ENCODE results near the gene GPC4.
"Not testable (repeated sequence)": the region's sequence is repeated elsewhere in the genome, so short reads cannot be mapped to it uniquely, and the experiment has no call there.

The GPC4 gene

DNA sequence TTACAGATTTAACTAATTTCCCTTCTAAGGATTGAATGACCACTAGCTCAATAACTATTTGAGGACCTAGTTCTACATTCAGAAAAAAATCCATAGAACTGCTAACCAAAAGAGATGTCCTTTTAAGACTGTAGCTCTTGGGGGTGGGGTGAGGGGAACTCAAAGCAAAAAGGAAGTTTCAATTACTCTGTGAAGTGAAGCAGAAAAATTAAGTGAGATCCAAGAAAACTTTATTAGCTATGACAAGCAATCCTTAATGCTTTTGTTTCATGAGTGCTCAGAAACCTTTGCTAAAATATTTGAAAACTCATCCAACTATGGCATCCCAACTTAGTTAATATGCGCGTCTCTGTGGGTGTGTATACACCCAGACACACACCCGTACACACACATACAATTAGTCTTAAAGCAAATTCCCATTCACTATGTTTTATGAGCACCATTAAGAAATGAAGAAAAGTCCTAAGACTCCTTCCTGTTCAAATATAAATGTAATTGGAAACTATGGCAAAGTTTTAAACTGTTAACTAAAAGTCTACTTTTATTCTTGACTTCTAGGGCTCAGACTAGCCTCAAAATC, 44.5 kb downstream of the GPC4 start:
- in situ Hi-C loops (cut with MboI; ENCODE audit: low sequenced_read_pairs): no loop called here

DNA sequence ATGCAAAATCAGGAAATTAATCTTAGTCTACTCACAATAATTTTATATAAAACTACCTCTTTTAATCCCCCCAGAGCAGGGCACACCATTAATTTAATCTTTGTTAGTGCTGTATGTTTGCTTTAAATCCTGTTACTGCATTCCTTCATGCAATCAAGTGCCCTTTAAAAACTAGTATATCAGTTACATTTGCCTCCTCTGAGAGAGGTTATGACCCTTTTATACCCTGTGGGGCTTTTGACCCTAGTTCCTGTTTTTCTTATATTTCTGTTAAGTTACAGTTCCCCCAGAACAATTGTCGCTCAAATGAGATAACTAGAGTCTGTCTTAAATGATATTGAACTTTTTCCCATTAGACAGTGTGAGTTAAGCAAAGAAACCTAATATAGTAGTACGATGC, 46.2 kb downstream of the GPC4 start:
- in situ Hi-C loops (cut with MboI; ENCODE audit: low sequenced_read_pairs): no loop called here

DNA sequence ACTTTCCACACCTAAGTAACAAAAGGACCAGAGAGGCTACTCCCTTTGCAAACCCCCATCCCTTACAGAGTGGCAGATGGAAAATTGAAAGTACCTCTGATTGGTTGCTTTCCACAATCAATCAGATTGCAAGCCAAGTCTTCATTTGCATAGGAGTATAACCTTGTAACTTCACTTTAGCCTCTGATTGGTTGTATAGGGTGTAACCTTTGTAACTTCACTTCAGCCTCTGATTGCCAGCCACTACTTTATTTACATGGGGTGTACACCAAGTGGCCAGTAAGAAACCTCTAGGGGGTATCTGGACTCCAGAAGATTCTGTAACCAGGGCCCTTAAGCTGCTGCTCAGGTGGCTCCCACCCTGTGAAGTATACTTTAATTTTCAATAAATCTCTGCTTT, 48.6 kb downstream of the GPC4 start:
- in situ Hi-C loops (cut with MboI; ENCODE audit: low sequenced_read_pairs): no loop called here

DNA sequence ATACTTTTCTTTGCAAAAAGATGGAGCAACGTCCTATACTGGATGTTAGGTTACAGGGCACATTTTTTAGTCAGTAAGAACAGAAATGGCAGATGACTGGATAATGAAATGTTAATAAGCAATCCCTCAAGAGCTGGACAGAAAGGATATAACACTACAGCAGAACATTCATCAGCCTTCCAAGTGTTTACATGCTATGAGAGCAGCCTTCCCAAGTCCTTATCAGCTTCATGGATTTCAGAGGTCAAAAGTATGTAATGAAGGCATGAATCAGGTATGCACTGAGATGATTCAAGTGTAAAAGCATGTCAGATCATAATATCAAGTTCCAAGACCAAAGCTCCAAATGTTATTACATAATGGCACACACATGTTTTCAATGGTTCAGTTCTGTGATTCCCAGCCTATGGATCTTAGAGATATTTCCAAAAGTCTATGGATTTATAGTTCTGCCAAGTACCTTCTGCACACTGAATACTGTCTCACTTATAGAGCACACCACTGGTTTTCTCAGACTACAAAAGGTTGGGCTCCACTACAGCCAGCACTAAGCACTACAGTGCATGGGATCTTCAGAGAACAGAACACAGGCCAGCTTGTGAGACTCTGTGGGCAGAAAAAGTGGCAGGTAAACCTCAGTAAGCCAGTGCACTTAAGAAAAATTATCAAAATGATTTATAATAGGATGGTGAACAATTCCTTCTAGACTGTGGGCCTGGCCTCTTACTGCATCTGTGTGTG, 49.2 kb downstream of the GPC4 start:
- in situ Hi-C loops (cut with MboI; ENCODE audit: low sequenced_read_pairs): no loop called here

DNA sequence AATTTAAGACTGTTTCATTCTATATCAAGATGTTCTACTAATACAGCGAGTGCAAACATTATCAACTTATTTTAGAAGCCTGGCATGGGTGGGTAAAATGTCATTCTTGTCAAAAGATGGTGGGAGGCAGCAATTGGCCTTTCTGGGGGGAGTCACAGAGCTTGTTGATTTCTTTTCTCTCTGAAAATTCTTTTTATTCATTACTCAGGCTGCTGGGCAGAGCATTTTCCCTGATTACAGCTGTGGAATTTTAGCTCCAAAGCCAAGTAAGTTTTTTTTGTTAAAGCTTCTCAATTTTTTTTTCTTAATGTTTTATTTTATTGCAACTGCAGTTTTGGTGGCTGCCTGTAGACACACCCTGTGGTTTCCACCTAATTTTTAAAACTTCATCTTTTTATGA, 50.4 kb downstream of the GPC4 start:
- in situ Hi-C loops (cut with MboI; ENCODE audit: low sequenced_read_pairs): no loop called here

DNA sequence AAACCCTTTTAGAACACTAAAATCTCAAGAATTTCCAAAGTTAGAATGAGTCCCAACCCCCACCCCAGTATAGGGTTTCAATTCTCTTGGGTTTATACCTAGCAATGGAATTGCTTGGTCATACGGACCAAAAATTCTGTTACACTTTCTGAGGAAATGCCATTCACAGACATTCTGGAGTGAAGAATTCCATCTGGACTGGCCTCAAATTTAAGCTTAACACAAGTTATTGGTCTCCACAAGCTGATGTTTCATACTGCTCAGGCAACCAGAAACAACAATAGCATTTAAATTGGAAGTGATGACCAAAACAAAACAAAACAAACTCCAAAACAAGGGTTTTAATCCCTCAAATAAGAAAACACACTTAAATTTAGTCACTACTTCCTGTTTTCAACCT, 51.1 kb downstream of the GPC4 start:
- in situ Hi-C loops (cut with MboI; ENCODE audit: low sequenced_read_pairs): no loop called here

DNA sequence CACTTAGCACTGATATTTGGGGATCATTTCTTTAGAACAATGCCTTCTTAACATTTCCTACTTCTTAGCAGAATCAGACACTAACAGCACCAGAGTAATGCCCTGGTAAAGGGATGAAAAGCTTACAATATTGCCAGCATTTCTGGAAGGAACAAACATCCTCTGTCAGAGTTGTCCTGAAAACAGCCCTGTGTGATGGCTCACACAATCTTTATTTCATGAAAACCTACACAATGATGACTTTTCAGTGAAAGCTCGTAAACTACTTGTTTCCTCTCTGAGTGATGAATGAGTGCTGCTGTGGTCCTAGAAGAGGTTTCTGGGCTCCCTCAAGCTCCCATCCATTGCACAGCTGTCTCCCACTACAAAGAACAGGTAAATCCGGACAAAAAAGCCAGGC, 52.8 kb downstream of the GPC4 start:
- in situ Hi-C loops (cut with MboI; ENCODE audit: low sequenced_read_pairs): no loop called here

DNA sequence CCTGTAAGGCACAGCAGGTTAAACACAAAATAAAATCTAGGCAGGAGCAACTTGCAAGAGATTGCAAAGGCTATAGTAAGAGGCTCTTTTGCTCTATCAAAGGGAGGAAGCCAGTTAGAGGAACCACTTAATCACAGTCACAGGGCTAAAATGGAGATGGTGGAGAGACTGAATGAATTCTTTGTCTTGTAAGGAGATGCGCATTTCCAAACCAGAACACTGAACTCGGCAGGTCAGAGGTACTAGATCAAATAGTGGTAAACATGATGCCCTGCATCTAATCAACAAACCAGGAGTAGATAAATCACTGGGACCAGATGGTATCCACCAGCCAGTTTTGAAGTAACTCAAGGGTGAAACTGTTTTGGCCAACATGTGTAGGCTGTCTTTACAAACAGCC, 55.8 kb downstream of the GPC4 start:
- in situ Hi-C loops (cut with MboI; ENCODE audit: low sequenced_read_pairs): no loop called here

DNA sequence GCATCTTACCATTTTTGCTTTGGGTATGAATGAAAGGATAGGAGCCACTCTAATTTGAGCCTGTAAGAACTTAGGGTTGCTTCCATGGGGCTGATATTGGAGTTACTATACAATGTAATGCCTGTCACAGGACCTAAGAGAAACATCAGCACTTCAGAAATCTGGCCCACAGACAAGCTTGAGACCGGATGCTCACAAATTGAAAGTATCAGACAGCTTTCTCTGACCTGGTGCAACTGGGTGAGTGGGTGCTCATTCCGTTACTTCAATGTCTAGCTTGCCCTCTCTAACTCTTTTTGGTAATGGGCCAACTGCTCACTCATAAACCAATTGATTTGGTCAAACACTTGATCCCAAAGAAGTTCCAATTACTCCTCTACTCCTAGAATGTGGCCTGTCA, 62.1 kb downstream of the GPC4 start:
- in situ Hi-C loops (cut with MboI; ENCODE audit: low sequenced_read_pairs): no loop called here

DNA sequence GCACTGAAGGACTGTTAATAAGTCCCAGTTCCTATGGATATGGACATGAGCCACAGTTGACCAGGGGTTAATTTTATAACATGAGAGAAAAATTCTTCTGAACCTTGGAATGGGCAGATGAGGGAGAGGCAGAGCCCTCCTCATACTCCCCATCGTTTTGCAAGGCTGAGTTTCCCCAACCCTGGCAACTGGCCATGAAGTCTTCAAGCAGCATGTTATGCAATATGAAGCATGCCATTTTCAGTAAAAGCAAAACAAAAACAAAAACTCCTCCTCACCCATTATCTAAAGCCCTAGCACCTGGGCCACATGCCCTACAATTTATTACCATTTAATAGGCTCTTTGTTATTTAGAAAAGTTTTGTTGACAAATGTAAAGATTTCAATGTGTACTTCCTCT, 64.5 kb downstream of the GPC4 start:
- in situ Hi-C loops (cut with MboI; ENCODE audit: low sequenced_read_pairs): no loop called here

DNA sequence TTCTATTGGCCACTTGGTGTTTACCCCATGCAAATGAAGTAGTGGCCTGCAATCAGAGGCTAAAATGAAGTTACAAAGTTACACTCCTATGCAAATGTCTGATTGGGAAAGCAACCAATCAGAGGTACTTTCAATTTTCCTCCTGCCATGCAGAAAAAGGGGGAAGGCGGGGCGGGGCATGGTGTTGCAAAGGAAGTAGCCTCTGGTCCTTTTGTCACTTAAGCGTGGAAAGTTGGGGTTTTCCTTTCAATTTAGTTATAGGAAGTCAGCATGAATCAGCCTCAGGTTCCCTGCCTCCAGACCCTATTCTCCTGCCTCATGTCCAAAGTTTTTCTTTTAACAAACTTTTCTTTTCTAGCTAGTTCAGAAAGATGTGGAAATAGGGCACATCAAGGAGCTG, 69.3 kb downstream of the GPC4 start:
- in situ Hi-C loops (cut with MboI; ENCODE audit: low sequenced_read_pairs): no loop called here

DNA sequence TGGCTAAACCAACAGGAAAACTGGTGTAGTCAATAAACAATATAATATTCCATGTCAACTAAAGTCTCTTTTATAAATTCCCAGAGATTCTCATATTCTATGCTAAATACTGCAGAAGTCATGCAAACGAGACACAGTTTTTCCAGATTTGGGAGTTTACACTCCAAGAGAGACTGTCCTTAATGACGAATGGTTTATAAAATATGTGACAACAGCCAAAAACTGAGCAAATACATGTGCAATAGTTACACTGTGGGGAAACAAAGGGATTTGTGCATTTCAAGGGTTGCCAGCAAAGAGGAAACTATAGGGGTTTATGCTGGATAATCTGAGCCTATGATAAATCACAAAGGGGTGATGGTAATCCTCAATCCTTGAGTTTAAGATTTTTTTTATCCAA, 75.7 kb downstream of the GPC4 start:
- in situ Hi-C loops (cut with MboI; ENCODE audit: low sequenced_read_pairs): no loop called here

DNA sequence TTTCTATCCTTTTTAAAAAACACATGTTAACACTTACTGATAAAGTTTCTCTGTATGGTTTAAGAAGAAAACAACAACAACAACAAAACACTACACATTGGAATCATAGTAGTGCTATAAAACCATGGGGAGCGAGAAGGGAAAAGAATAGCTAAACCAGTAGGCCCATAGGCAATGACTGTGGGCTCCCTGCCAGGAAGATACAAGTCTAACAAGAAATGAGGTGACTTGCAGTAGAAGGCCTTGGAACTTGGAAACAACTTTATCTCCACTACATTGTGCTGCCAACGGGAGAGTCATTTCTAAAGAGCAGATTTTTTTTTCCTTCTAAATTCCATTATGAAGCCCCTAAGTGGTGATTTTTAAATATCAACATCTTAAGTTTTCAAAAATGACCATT, 78.0 kb downstream of the GPC4 start:
- in situ Hi-C loops (cut with MboI; ENCODE audit: low sequenced_read_pairs): no loop called here

DNA sequence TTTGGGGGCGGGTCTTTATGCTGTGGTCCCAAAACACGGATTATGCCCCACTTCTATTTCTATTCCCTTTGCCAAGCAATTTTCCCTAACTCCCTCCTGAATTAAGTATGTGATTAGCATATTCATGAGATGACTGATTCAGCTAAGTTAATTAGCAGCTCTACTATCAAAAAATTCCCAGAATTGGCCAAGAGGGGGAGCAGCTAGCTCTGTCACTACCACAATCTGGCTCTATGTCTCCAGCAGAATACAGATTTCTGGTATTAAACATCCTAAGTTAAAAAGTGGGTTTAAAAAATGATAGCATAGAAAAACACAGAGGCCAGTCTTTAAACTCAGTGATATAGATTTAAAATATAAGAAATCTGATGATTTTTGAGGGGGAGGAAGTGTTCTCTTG, 80.3 kb downstream of the GPC4 start:
- in situ Hi-C loops (cut with MboI; ENCODE audit: low sequenced_read_pairs): no loop called here

DNA sequence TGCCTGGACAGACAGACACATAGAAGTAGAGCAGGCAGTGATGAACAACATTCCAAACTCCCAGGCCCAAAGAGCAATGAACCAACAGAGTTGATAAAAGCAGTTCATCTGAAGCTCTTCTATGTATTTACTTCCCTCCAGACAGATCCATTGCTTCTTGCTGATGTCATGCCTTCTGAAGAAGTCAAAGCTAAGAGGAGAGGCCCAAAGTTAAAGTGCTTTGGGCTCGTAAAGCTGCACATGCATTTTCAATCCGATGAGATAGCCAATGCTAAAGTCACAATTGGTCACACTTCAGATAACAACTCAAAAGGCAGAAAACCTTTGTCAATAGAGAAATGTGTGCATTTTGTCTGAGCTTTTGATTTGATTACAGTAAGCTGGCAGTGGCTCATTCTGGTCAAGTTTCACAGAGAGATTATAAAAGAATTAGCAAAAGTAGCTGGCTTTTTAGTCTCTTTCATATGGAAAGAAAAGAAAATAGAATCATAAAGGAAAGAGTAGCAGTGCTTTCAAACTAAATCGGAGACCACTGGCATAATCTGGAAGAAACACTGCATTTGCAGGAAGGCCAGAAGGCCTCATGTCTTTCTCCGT, 82.0 kb downstream of the GPC4 start:
- in situ Hi-C loops (cut with MboI; ENCODE audit: low sequenced_read_pairs): no loop called here

DNA sequence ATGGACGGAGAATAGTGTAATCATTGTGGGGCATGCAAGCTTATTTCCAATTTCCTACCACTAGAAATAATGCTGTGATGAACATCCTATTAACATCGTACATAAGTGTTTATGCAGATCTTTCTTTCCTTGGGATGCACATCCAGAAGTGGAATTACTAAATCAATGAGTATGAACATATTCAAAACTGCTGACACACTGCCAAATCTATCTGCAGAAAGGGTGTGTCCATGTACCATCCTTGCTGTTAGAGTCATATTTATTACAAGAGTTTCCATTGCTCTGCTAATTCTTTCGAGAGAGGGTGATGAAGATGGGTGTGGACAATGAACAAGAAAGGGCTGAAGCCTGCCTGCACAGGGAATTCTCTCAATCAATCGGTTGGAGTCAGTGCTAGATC, 82.6 kb downstream of the GPC4 start:
- in situ Hi-C loops (cut with MboI; ENCODE audit: low sequenced_read_pairs): no loop called here

DNA sequence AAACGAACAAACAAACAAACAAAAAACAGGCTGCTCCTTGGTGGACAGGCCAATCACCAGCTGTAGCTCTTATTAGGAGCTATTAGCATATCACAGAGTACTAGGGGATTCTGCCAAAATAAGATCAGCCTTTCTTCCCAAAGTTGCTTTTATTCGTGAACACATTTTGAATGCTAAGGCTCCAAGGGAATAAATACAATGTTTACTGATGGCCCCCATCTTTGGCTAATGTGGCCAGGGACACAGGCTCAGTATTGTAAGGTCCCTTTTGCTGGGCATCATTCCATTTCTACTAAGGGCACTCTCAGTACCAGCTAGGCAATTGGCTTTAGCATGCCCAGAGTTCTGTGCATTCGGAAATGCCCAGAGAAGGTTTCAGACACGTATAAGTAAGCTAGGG, 84.3 kb downstream of the GPC4 start:
- in situ Hi-C loops (cut with MboI; ENCODE audit: low sequenced_read_pairs): no loop called here

DNA sequence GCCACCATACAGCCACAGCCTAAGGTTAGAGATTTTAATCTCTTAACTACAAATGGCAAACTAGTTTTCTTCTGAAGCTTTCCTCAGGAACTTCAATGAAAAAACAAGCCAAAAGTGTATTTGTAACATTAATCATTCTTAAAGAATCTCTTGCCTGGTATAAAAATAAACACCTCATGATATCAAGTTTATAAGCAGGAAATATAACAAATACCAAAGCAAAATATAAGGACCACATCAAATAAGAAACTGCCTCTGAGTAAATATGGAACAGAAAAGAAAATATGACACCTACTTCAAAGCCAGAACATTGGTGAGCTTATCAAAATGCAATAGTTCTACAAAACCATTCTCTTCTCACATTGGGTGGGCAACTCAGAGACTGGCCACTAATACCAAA, 89.9 kb downstream of the GPC4 start:
- in situ Hi-C loops (cut with MboI; ENCODE audit: low sequenced_read_pairs): no loop called here

DNA sequence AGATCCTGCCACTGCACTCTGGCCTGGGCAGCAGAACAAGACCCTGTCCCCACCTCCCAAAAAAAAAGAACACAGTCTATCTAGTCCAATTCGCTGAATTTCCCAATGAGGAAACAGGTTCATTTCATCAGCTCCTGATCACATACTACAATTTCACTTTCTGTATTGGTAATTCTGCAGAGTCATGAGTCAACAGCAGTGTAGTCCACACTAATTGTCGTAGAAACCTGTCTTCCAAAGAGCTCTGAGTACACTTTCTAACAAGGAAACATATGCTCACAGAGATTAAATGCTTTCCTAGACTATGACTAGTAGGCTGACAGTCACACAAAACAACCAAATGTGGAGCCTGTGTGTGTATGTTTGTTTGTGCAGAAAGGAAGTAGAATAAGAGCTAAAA, 91.9 kb downstream of the GPC4 start:
- in situ Hi-C loops (cut with MboI; ENCODE audit: low sequenced_read_pairs): no loop called here

DNA sequence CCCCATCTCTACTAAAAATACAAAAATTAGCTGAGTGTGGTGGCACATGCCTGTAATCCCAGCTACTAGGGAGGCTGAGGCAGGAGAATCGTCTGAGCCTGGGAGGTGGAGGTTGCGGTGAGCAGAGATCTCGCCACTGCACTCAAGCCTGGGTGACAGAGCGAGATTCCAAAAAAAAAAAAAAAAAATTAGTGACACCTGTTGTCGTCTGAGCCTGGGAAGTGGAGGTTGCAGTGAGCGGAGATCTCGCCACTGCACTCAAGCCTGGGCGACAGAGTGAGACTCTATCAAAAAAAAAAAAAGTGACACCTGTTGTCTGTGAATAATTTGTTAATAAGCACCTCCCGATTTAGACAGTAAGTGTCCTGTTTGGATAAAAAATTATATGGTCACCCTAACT, 93.0 kb downstream of the GPC4 start:
- in situ Hi-C loops (cut with MboI; ENCODE audit: low sequenced_read_pairs): not testable (repeated sequence)

DNA sequence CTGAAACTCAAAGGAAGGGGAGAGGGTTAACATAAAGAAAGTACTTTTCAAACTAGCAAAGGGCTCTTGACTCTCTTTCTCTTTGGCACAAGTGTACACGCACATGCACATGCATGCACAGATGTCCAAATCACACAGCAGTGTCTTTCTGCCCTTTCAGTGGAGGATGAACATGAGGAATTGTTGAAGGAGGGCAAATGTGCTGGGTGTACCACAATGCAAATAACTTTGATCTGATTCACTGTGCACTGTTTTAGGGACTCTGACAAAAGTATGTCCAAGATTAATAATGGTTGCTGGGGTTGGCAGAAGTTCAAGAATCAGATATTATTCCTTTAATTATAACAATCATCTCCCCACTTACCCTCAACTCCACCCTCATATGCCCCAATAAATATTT, 93.8 kb downstream of the GPC4 start:
- in situ Hi-C loops (cut with MboI; ENCODE audit: low sequenced_read_pairs): no loop called here

DNA sequence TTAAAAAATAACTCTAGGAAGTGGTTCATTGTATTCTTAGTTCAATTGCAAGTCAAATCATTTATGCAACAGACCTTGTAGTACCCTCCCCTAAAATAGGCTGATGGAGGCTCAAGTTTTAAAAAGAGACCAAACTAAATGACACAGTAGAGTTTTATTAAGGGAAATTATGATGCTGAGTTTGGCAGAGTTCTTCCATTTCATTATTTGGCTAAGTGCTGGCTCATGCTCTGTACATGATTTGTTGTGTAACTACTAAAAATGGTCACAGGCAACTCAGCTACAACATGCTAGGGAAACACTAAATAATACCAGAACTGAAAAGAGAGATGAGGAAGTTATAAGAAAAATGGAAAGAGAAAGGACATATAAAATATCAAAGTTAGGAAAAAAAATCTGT, 101.0 kb downstream of the GPC4 start:
- in situ Hi-C loops (cut with MboI; ENCODE audit: low sequenced_read_pairs): no loop called here

DNA sequence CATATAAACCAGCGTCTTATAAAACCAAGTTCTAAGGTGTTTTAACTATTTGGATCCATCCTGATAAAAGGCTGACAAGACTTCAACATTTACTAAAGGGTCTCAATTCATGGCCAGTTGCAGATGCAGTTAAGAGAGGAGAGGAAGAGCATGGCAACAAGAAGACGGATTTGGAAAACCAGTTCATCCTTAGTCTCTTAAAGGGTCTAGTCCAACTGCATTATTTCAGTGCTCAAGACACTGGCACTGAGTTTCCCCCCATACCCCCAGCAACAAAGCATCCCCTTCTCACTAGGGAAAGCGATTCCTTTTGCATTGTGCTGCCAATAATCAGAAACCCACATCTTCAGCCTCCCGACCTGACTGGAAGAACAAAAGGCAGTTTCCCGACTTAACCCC, 106.8 kb downstream of the GPC4 start:
- in situ Hi-C loops (cut with MboI; ENCODE audit: low sequenced_read_pairs): no loop called here

Data from HL-60/S4 (cell line).